HG02943 (cell line): ENCODE measurements around the gene ADAMTS8.
A peak's percentile ranks its signal among the peaks of the same experiment; 100 is the strongest.
"Not testable (repeated sequence)": the region's sequence is repeated elsewhere in the genome, so short reads cannot be mapped to it uniquely, and the experiment has no call there.

Experiments
- ATAC-seq: cut with Tn5 transposase; IDR thresholded peaks from one replicate; pipeline ENCODE4 v1.9.1; 2021; ENCODE audit warnings: mild to moderate bottlenecking, low read depth, moderate library complexity; ENCODE audit not compliant: unreplicated experiment

Gene ADAMTS8

DNA sequence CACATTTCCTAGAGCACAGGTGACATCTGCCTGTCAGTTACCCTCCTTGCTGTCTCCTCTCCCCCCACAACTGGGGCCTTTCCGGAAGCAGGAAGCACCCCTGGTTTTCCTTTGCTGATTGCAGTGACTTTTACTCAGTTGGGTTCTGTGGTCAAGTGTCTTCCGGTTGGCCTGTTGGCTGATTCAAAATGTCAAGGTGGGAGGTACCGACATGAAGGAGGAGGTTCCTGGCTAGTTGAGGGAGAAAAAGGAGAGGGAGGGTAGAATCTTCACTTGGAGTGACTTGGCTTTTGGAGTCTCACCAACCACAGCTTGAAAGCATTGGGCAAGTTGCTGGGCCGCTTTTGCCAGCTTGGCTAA, 10.7 kb upstream of the ADAMTS8 start:
- ATAC-seq, result no peak

DNA sequence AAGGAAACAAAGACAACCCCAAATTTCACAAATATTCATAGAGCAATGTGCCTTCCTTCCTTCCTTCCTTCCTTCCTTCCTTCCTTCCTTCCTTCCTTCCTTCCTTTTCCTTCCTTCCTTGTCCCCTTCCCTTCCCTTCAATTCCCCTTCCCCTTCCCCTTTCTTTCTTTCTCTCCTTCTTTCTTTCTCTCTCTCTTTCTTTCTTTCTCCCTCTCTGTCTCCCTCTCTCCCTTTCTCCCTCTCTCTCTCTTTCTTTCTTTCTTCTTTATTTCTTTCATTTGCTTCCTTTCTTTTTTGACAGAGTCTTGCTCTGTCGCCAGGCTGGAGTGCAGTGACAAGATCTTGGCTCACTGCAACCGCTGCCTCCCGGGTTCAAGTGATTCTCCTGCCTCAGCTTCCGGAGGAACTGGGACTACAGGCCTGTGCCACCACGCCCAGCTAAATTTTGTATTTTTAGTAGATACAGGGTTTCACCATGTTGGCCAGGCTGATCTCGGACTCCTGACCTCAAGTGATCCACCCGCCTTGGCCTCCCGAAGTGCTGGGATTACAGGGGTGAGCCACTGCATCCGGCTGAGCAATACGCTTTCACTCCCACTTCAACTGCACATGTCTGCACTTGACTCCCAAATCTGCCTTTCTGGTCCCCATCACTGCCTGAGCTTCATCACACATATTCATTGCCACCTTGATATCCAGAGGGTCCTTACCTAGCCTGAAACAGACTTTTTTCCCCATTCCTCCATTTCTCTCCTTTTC, 10.2 kb upstream of the ADAMTS8 start:
- ATAC-seq, result not testable (repeated sequence)

DNA sequence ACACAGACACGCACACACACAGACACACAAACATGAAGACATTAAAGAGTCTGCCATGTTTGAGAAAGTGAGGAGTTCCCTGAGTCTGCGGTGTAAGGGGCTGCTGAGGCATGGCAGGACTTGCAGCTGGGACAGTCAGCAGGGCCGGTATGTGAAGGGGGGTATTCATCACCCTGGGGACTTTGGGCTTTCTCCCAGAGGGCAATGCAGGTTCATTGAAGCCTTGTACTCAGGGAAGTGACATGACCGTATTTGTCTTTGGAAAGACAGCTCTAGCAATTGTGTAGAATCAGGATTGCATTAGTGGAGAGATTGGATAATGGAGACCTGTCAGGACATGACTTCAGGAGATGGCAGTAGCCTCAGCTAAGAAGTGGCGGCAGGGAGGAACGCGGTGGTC, 9.4 kb upstream of the ADAMTS8 start:
- no peak for ATAC-seq

DNA sequence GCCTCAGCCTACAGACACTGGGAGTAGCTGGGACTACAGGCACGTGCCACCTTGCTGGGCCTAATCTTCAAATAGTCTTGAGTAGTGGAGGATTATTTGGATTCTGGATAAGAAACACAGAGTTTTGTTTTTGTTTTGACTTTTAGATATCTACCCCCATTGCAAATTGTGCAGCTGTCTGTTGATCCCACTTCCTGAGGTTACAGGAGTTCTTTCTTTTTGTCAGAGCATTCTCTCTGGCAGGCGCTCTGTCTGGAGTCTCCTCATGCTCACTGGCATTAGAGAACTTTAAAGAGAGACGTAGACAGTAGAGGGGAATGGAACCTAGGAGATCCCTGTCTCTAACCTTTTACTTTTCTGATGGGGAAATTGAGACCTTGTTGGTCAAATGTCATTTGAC, 7.8 kb upstream of the ADAMTS8 start:
- no peak for ATAC-seq

GRCh38 chr11:130435671-130436070, 7.3 kb upstream of the ADAMTS8 start:
- ATAC-seq, result no peak

DNA sequence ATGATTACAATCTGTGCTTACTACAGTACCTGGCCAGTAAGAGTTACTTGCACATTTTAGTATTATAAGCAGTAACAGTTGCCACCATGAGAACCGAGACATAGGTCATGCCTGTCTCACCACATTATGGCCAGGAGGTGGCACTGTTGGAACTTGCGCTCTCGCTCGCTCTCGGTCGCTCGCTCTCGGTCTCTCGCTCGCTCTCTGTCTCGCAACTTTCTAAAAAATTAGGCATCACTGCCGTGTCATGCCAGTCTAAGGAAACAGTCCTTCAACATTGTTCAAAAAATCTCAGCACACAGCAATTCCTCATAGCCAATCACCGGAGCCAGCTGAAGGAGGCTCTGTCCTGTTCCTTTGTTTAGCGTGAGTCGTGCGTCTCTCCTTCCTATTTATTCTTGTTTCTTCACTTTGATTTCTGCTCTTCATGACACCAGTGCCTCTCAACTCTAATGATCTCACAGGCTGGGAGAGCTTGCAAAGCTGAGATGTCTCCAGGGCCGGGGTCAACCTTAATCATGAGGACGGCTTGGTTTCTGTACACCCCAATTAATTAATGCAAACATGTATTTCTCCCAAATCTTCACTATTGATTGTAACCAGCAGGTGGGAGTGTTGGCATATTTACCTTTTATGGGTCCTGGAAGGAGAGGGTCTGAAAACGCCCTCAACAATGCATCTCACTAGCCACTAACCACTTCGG, 6.3 kb upstream of the ADAMTS8 start:
- ATAC-seq, result peak; percentile 83

GRCh38 chr11:130433357-130433756, 4.9 kb upstream of the ADAMTS8 start:
- no peak for ATAC-seq

GRCh38 chr11:130431801-130432200, 3.4 kb upstream of the ADAMTS8 start:
- no peak for ATAC-seq

DNA sequence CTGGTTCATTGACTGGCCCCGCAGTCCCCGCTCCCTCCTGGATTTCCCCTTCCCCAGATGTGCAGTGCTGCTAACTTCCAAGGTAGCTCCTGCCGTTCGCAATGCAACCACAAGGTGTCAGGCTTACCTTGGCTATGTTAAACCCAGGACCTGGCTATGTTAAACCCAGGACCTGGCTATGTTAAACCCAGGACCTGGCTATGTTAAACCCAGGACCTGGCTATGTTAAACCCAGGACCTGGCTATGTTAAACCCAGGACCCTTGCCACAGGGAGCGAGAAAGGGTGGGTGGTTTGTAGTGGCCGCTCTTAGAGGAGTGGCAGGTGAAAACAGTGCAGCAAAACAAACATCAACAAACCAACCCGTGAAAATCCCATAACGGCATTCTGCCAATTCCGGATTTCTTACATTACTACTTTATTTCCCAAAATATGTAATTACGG, 2.9 kb upstream of the ADAMTS8 start:
- no peak for ATAC-seq

DNA sequence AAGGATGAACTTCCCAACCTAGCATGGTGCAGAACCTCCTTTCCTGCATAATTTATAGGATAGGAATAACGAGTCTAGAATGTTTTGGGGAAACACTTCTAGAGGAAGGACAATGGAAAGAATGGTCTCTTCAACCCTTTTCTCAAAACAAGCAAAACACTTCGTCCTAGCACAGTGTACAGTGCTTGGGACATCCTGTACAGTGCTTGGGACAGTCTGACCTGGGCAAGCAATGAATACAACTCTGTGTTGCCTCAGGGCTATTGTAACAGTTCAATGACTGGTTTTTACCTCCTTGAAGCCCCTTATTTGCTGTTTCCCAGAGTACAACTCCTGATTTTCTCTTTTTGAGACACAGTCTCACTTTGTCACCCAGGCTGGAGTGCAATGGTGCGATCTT, 1.6 kb upstream of the ADAMTS8 start:
- no peak for ATAC-seq

DNA sequence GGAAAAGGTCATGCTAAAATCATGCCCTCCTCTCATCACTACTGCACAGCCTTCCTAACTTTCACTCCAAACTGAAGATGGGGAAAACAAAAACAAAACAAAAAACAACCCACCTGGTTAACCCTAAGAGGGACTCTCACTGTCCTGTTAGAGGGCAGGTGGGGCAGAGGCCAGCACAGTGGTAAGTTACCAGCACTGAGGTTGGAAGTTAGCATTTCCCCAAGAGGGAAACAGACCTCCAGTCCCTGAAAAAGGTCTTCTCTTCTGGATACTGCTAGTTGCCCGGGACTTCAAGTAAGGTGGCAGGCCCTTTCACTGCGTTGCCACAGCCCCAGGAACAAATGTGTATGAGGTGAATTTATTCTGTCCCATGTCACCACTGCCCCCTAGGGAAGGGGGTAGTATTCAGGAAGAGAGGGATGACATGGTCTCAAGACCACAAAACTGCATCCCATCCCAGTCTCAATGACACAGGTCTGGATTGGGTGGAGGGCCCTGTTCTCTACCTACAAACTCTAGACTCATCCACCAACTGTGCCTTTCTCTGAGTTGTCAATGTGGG, 792 bp upstream of the ADAMTS8 start:
- no peak for ATAC-seq

DNA sequence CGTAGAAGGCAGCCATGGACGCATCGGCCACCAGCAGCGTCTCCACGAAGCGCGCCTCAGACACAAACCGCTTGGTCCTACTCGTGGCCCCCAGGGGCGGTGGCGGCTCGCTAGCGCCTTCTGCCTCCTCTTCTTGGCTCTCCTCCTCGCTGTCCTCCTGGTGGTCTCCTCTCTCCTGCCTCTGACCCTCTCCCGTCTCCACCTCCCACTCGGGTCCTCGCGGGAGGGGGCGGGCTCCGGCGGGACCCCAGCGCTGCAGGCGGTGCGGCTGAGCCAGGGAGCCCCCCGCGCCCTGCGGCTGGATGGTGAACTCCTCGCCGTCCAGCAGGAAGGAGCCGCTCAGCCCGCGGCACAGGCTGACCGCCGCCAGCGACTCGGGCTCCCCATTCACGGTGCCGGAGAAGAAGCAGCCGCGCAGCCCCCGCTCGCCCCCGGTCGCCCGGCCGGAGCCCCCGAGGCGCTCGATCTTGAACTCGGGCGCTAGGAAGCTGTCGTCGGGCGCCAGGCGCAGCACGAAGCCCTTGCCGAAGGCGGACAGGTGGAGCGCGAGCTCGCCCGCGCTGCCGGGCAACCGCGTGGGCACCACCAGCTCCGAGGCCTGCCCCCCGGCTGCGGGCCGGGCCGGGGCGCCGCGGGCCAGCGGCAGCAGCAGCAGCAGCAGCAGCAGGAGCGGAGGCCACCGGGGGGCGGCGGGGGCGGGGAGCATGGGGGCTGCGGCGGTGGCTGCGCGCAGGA, 661 bp downstream of the ADAMTS8 start:
- no peak for ATAC-seq

GRCh38 chr11:130426837-130427341, 1.5 kb downstream of the ADAMTS8 start:
- no peak for ATAC-seq

GRCh38 chr11:130426223-130426836, 2.1 kb downstream of the ADAMTS8 start:
- no peak for ATAC-seq

DNA sequence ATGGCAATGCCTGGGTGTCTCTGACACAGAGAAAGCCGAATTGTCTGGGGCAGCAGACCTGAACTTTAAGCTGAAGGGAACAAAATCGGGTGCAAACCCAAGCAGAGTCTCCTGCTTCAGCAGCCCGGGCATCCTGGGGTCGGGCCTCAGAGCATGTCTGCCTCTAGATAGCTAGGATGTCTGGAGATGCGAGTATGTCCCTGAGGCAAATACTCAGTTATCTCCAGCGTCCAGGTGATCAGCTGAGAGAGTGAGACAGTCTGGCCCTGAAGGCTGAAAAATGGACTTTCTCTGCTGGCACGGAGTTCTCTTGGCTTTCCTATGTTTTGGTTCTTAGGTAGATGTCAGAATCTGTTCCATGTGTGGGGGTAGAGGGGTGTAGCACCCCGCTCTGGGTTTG, 3.3 kb downstream of the ADAMTS8 start:
- ATAC-seq, result no peak

DNA sequence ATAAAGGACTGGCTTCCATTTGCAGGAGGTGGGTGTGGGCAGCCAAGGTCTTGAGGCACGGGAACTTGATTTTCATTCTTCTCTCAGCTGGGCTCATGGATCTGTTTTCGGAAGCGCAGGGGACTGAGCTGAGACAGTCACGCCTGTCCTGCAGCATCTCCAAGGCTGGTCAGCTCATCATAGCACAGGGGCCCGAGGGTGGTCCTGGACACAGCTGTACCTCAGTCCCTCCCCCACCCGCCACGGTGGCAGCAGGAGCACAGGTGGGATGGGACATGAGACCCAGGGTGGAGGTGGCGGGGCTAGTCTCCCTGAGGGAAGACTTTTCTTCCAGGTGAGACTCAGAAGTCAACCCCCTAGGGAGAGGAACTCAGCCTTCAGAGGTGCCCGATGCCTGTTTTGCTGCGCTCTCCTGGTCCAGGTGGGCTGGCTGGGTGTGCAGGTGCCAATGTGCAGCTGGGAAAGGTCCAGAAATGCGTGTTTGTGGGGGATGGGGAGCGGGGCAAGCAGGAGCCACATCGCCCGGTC, 3.7 kb downstream of the ADAMTS8 start:
- ATAC-seq, result no peak

DNA sequence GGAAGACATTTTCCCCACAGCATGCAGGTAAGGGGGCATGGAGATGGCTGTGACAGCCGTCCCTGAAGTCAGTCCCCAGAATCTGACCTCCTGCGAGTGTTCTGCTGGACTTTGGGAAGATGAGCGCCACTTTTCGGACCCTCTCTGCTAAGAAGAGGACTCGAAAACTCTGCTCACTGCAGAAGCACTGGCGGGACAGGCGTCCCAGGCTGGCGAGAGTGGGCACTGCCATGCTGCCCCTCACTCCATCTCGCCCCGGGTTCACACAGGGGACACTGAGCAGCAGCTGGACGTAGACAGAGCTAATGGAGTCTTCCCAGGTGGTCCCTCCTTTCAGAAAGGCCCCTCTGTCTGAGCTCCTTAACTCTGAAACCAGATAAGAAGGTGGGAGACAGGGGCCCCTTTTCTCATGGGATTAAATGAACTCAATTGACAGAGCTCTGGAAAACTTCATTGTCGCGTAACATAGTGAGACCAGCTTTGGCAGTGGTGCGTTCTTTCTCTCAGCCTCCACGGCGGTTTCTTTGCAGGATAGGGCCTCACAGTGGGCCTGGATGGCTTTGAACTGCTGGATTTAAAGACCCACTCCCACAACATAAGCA, 4.8 kb downstream of the ADAMTS8 start:
- ATAC-seq, result no peak

GRCh38 chr11:130422251-130422995, 6.0 kb downstream of the ADAMTS8 start:
- ATAC-seq, result no peak

DNA sequence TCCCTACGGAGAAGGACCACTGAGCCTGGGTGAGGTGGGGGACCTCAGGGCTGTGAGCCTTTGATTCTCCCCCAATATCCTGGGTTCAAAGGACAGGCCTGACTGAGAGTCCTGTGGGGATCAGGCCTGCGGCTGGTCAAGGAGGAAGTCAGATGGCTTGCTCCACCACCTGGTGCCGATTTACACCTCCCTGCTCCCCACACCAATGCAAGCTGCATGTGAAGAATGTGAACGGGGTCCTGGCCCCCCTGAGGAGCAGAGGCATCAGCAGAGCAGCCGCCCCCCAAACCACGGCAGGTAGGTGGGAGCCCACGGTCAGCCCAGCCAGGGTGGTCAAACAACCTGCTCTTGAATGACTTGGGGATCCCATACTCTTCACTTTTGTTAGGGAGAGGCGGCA, 6.7 kb downstream of the ADAMTS8 start:
- no peak for ATAC-seq
